ENCODE results near the gene RASAL1.
"Not testable (repeated sequence)": the region's sequence is repeated elsewhere in the genome, so short reads cannot be mapped to it uniquely, and the experiment has no call there.

The RASAL1 gene

DNA sequence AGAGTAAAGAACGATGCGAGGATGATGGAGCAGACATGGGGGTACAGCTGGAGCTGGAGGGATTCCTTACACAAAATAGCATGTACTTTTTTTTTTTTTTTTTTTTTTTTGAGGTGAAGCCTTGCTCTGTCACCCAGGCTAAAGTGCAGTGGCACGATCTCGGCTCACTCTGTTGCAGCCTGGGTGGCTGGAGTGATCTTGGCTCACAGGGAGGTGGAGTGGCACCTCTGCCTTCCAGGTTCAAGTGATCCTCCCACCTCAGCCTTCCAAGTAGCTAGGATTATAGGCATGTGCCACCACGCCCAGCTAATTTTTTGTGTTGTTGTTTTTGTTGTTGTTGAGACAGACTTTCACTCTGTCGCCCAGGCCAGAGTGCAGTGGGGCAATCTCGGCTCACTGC is 5.1 kb upstream of the RASAL1 start:
- no peak for DNase-seq (ENCODE audit: low read depth in 2 of 2)

DNA sequence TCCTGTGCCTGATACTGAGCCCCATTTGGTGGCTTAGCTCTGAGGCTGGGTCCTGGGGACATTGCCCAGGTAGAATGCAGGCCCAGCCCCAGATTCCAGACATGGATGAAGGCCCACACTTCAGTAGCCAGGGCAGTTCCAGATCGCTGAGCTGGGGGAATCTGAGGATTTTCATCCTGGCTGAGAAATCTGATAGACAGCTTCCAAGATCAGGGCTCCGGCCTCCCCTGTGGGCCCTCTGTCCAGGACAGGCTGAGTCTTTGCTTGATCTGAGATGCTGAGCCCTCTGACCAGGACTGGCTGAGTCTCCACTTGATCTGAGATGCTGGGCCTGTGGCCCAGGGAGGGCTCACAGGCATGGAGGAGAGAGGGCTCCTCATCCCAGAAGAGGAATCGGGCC is 3.3 kb upstream of the RASAL1 start:
- no peak for DNase-seq (ENCODE audit: low read depth in 2 of 2)

DNA sequence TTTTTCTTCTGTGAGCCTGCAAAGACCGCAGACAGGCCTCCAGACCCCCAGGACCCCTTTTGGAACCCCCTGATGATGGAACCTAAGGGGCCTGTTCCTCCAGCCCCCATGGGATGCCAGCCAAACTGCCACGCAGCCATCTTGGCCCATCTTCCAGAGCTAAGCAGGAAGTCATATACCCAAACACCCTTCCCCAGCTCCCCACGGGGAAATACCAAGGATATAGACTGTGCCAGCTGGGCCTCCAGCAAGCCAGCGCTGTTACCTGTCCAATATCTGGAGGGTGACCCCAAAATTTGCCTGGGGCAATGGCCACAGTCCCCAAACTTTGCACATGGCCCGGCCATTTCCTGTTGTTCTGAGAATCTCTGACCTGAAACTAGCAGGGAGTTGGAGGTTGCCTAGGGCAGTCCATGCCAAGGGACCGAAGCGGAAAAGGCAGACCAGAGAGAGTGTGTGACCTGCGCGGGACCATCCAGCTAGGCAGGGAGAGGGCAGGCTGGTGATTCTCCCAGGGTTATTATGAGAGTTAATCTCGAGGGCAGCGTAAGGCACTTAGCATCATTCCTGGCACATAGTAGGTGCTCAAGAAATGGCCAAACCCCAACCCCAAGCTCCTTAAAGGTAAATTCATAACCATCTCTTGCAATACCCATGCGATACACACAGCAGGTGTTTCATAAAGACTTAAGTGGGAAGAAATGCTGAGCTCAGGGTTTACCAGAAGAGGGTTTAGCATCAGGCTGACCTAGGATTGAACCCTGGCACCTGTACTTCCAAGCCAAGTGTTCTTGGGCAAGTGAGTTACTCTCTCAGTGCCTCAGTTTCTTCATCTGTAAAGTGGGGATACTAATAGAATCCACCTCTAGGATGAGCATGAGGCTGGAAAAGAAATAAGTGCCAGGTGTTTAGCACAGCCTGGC is 2.6 kb upstream of the RASAL1 start:
- no peak for DNase-seq (ENCODE audit: low read depth in 2 of 2)

GRCh38 chr12:113136990-113137511 is 1.5 kb upstream of the RASAL1 start:
- DNase-seq (ENCODE audit: low read depth in 2 of 2) = no peak

- peak; percentile 25 to 26 for DNase-seq (ENCODE audit: low read depth in 2 of 2)
Measured at GRCh38 chr12:113136128-113136989, 798 bp upstream of the RASAL1 start.

DNA sequence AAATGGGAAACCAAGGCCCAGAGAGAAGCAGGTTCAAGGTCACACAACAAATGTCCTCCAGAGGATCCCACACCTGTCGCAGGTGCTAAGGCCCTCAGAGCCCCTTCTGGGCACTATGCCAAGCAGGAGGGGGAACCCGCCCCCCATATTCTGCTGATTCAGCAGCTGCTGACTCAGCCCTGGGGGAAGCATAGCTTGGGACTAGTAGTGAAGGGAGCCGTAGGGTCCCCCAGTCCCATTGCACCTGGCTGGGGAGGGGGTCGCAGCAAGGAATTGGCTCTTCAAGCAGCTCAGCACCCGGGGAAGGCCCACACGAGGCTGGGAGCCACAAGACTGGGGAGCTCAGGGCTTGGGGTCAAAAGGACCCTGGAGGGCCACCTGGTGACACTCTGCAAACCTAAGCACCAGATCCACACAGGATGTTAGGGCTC is 1.0 kb downstream of the RASAL1 start:
- no peak for DNase-seq (ENCODE audit: low read depth in 2 of 2)

DNA sequence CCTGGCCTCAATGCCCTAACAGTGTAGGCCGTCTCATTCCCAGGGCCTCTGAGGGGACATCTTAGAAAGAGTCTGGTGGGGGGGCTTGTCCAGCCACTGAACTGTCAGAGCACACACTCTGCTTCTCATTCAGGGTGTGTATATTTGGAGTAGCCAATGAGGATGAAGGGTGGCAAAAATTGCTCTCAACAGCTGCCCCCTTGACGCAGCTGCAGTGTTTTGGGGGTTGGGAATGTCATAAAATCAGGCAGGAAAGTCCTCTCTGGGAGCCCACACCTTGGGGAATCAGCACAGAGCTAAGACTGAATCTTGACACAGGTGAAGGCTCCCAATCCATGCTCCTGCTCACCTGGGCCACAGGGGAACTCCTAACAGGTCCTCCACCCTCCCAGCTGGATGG is 1.5 kb downstream of the RASAL1 start:
- DNase-seq (ENCODE audit: low read depth in 2 of 2) = no peak

DNA sequence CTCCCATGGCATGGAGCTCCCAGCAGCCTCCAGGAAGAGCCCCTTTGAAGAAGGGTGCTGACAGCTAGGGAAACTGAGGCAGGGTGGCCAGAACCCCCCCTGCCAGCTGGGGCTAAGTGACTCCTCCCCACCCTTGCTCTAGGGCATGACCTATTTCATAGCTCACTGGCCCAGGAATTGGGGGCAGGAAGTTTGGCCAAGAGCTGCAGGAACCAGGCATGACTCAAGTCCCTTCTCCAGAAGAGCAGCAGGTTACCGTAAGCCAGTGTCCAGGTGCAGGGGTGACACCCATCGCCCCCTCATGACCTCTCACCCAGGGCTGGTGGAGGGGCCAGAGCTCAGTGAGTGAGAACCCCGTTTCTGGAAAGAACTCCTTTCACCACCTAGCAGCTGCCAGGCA is 1.9 kb downstream of the RASAL1 start:
- DNase-seq (ENCODE audit: low read depth in 2 of 2) = no peak

DNA sequence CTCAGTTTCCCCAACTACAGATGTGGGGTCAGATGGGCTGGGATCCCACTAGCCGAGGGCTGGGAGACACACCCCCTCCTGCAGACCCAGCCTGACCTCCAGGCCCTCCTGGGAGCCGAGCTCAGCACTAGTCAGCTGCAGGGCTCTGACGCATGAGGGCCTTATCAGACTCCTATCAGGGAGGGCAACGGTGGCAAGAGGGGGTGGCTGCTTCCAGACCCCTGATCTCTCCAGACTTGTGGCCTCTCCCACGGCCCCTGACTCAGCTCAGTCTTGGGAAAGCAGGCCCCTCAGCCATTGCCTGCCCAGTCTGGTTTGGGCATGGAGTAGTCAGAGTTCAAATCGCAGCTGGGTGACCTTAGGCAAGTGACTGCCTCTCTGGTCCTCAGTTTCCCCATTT is 2.5 kb downstream of the RASAL1 start:
- DNase-seq (ENCODE audit: low read depth in 2 of 2) = no peak

- no peak for DNase-seq (ENCODE audit: low read depth in 2 of 2)
Measured at GRCh38 chr12:113131556-113131955, 4.0 kb downstream of the RASAL1 start.

DNA sequence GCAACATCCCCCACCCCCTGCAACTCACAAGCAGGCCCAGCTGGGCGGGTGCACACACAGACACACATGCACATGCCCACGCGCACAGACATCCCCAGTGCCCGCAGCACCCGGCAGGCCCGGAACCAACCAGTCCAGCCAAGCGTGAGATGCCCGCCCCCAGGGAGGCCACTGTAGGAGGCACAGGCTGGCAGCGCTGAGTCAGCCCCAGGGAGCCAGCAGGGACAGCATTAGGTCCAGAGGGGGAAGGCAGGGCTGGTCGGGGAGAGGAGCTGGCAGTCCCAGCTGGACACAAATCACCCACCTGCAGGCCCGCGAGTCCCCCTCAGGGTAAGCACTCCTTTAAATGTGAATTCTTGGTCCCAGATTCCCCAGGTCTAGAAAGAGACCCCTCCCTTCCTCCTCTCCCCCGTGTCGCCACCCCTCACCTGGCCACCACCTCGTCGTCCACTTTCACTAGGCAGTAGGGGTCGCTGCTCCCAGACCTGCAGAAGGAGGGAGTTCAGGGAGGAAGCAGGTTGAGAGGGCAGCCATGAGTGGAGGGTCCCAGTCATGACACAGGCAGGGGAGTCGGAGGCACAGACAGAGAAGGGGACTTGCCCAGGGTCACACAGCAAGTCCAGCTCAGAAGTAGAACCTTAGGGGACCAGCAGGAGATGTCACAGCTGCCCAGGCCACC is 5.0 kb downstream of the RASAL1 start:
- no peak for DNase-seq (ENCODE audit: low read depth in 2 of 2)

DNA sequence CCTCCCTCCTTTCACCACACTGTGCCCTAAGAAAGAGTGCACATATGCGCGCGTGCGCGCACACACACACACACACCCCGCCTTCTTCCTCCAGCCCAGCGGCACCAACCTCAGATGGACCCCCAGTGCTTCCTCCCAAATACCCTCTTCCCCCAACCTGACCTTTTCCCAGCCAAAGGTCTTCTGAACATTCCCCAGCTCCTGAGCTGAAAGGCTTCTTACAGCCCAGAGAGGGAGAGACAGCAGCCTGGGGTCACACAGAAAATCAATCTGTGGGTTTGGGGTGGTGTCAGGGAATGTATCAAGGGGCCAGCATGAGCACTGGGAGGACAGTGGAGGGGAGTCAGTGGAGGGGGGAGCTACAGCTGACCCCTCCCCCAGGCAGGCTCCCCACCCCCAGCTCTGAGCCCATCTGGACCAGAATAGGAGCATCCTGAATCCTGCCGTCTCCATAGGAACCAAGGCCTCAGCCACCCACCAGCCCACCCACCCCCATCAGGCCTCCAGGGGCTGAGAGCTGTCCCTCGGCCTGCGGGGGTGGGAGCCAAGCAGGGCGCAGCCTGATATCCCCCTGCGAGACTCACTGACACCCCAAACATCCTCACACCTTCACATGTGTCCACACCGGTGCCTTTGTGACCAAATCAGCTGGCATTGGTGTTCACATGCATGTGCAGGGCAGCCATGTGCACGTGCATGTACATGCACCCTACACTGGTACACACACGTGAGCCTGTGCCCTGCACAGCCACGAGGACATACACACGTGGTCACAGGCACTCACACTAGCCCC is 5.7 kb downstream of the RASAL1 start:
- no peak for DNase-seq (ENCODE audit: low read depth in 2 of 2)

DNA sequence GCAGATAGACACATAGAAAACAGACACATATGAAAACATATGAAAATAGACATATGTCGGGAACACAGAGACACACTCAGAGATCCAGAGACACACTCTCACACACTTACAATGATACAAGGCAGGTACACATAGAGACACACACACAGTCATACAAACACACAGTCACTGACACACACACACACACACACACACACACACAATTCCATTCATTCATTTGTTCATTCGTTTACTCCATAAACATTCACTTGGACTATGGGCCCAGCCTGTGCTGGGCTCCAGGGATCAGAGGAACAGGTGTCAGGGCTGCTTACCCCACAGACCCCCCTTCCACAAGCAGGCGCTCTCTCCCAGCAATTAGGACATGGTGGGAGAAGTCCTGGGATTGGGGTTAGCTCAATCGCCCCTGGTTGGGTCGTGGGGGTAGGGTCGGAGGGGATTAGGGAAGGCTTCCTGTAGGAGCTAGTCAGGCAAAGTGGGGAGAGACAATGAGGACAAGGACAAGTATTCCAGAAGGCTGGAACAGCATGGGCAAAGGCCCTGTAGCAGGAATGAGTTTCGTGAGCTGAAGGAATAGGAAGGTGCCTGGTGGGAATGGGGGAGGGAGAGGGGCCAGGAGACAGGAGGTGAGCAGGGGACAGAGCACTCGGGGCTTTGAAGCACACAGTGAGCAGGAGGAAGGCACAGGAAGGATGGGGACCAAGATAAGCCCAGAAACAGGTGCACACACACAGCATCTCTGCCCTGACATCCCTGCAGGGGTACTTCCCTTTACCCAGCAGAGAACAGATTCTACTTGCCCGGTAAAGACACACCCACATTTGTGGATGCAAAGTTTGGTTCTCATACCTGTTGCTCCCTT is 6.5 kb downstream of the RASAL1 start:
- no peak for DNase-seq (ENCODE audit: low read depth in 2 of 2)

- no peak for DNase-seq (ENCODE audit: low read depth in 2 of 2)
Measured at GRCh38 chr12:113127791-113128199, 7.8 kb downstream of the RASAL1 start.

- DNase-seq (ENCODE audit: low read depth in 2 of 2) = no peak
Measured at GRCh38 chr12:113120670-113121370, 14.7 kb downstream of the RASAL1 start.

DNA sequence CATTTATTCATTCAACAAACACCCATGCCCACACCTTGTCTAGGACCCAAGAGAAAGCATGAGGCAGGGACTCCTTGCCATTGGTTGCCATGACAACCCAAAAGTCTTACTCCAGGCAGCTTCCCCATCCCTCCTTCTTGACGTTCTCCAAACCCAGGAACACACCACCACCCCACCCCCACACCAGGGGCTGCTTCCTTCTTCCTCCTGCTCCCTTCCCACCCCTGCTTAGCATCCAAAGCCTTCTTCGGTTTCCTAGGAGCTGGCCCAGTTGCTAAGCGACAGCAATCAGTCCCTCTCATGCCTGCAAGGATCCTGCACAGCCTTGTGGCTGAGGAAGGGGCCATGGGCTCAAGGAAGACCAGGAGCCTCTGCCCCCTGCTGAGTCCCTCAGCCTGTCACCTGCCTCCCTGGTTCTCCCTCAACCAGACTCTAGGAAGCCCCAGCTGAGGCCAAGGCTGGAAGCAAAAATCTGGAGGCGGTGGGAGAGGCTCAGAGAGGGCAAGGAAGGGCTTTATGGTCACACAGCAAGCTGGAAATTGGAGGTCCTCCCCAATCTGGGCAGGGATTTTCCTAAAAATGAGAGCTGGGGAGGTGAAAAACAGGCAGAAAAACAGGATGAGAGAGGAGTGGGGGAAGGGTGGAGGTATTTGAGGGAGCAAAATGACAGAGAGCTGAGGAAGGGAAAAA is 15.4 kb downstream of the RASAL1 start:
- DNase-seq (ENCODE audit: low read depth in 2 of 2) = no peak

DNA sequence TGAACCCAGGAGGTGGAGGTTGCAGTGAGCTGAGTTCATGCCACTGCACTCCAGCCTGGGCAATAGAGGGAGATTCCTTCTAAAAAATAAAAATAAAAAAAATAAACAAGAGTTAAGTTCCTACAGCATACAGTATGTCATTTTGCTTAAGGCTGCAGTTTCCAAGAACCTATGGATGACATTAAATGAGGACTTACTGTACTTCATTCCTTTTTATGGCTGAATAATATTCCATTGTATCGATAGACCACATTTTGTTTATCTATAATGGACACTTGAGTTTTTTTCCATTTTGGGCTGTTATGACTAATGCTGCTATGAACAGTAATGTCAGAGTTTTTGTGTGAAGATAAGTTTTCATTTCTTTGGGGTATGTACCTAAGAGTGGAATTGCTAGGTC is 17.4 kb downstream of the RASAL1 start:
- DNase-seq (ENCODE audit: low read depth in 2 of 2) = no peak

GRCh38 chr12:113117684-113118083 is 17.9 kb downstream of the RASAL1 start:
- not testable (repeated sequence) for DNase-seq (ENCODE audit: low read depth in 2 of 2)

DNA sequence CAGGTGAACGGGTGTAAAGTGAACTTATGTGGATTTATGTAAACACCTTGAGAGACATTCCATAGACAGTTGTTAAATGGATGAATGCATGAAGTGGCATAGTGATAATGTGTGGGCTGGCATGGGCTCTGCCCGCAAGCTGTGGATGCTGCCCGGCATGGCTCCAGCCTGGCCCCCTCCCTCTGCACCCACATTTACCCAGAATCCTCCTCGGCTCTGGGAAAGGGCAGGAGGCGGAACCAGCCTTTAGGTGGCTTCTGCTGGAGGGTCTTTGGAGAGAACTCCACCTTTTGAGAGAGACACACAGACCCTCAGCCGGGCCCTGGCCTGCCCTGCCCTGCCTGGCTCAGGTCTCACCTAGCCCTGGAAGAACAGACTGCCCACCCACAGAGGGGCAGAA is 18.7 kb downstream of the RASAL1 start:
- DNase-seq (ENCODE audit: low read depth in 2 of 2) = no peak
